HCT116 (cell line): ENCODE measurements around the gene SUGCT. TPM values are rescaled to one million over a fixed set of nuclear protein-coding genes. Genes with fewer than 3 reads are reported as not detected.

Experiments
- ATAC-seq: fragments of 200-7000 bp; cut with Tn5 transposase; 2 replicates; pipeline ENCODE4 v1.9.1; 2020; ENCODE audit warnings: mild to moderate bottlenecking, moderate library complexity
- BruUV-seq: library from RNA; stranded (reverse); fragments of 400-500 nt; replicated peaks from 2 replicates; lab custom pipeline; 2021; lab: Mats Ljungman, UMichigan
- CTCF ChIA-PET: fragments of 300-600 bp; sonication (Branson Sonifier 250); formaldehyde crosslinking; loops from one replicate; lab custom pipeline; 2021; ENCODE audit warnings: antibody characterized with exemption; lab: Charles Lee
- POLR2A ChIA-PET: fragments of 300-600, 350-600 bp; sonication (Branson Sonifier 250); formaldehyde crosslinking; loops from one replicate; lab custom pipeline; 2021; ENCODE audit warnings: antibody characterized with exemption; lab: Charles Lee
- RAD21 ChIA-PET, 2 experiments: fragments of 300-600 bp; sonication (Branson Sonifier 250); formaldehyde crosslinking; loops; one replicate each; lab custom pipeline; 2023; ENCODE audit warnings: low total read pairs in 2 of 2; ENCODE audit not compliant: uncharacterized antibody in 2 of 2, unreplicated experiment in 2 of 2, low non-redundant PET in 1 of 2; lab: Charles Lee
- DNase-seq: peaks from one replicate; pipeline ENCODE4 v3.0.0-alpha.2; 2010; ENCODE audit warnings: low read depth, low spot score
- H2AFZ ChIP-seq: fragments of 200-600 bp; shearing (Covaris generic), sonication (generic); 2 replicates; pipeline ENCODE4 v1.6.1; 2017; ENCODE audit warnings: low read depth, mixed run types, mixed read lengths, antibody characterized with exemption, low read length; ENCODE audit not compliant: poor library complexity, severe bottlenecking
- H3K27ac ChIP-seq: 2 replicates; pipeline ENCODE4 v1.5.1; 2012; ENCODE audit warnings: low read depth, low read length
- H3K27me3 ChIP-seq: fragments of 200-600 bp; sonication (generic); 2 replicates; pipeline ENCODE4 v1.6.1; 2016; ENCODE audit warnings: mixed run types, low read length, mixed read lengths; ENCODE audit not compliant: insufficient read depth
- H3K36me3 ChIP-seq, 2 experiments: fragments of 200-500 bp in 1 of 2; fragments of 200-600 bp in 1 of 2; sonication (Bioruptor generic) in 1 of 2; sonication (generic) in 1 of 2; 2 replicates each; pipeline versions ENCODE4 v1.5.1 to v1.6.1; 2014 to 2016; ENCODE audit warnings: low read length in 2 of 2, inconsistent platforms in 1 of 2, mixed read lengths in 1 of 2, mixed run types in 1 of 2; ENCODE audit not compliant: insufficient read depth in 2 of 2, control insufficient read depth in 1 of 2
- H3K4me1 ChIP-seq, 2 experiments: fragments of 200-600 bp in 1 of 2; sonication (generic) in 1 of 2; 2 replicates each; pipeline versions ENCODE4 v1.5.1 to v1.6.1; 2012 to 2017; ENCODE audit warnings: low read length in 2 of 2, inconsistent platforms in 1 of 2, mild to moderate bottlenecking in 1 of 2, mixed read lengths in 1 of 2, mixed run types in 1 of 2, moderate library complexity in 1 of 2; ENCODE audit not compliant: insufficient read depth in 2 of 2, control insufficient read depth in 1 of 2
- H3K4me2 ChIP-seq: fragments of 200-600 bp; sonication (generic); 2 replicates; pipeline ENCODE4 v1.6.1; 2017; ENCODE audit warnings: mixed run types, low read length, mixed read lengths
- H3K4me3 ChIP-seq, 2 experiments: fragments of 200-600 bp in 1 of 2; sonication (generic) in 1 of 2; replicated peaks in 1 of 2; 2 replicates each; pipeline ENCODE4 v1.5.1; 2011 to 2016; ENCODE audit warnings: low read length in 2 of 2, control low read depth in 1 of 2, low read depth in 1 of 2, mild to moderate bottlenecking in 1 of 2, mixed read lengths in 1 of 2, mixed run types in 1 of 2
- H3K79me2 ChIP-seq: fragments of 200-600 bp; sonication (generic); 2 replicates; pipeline ENCODE4 v1.6.1; 2017; ENCODE audit warnings: mild to moderate bottlenecking, mixed run types, low read length, moderate library complexity, mixed read lengths; ENCODE audit not compliant: insufficient read depth
- H3K9ac ChIP-seq: fragments of 200-600 bp; sonication (generic); 2 replicates; pipeline ENCODE4 v1.6.1; 2016; ENCODE audit warnings: low read length, mixed read lengths
- H3K9me2 ChIP-seq: fragments of 200-600 bp; sonication (generic), shearing (Covaris generic); 2 replicates; pipeline ENCODE4 v1.6.1; 2017; ENCODE audit warnings: mixed run types, mild to moderate bottlenecking, moderate library complexity; ENCODE audit not compliant: insufficient read depth
- H3K9me3 ChIP-seq, 2 experiments: fragments of 200-500 bp in 1 of 2; fragments of 200-600 bp in 1 of 2; sonication (Bioruptor generic) in 1 of 2; sonication (generic) in 1 of 2; 2 replicates each; pipeline ENCODE4 v1.6.1; 2014 to 2017; ENCODE audit warnings: low read length in 2 of 2, mixed read lengths in 2 of 2, inconsistent platforms in 1 of 2, low read depth in 1 of 2, mild to moderate bottlenecking in 1 of 2, mixed run types in 1 of 2, moderate library complexity in 1 of 2; ENCODE audit not compliant: control insufficient read depth in 1 of 2, insufficient read depth in 1 of 2
- H4K20me1 ChIP-seq: fragments of 200-600 bp; sonication (generic), shearing (Covaris generic); 2 replicates; pipeline ENCODE4 v1.6.1; 2017; ENCODE audit warnings: mixed run types, mild to moderate bottlenecking, moderate library complexity; ENCODE audit not compliant: insufficient read depth
- CBX3 ChIP-seq: IDR thresholded peaks from 2 replicates; pipeline ENCODE4 v1.6.1; 2012; ENCODE audit warnings: low read depth
- CTCF ChIP-seq, 3 experiments: fragments of 200-600 bp in 1 of 3; sonication (generic) in 1 of 3; IDR thresholded peaks in 2 of 3; conservative IDR thresholded peaks in 1 of 3; 2 replicates each; pipeline ENCODE4 v1.5.1; 2012 to 2017; ENCODE audit warnings: low read depth in 2 of 3, low read length in 2 of 3, antibody characterized with exemption in 1 of 3, borderline replicate concordance in 1 of 3, control low read depth in 1 of 3, mild to moderate bottlenecking in 1 of 3, mixed read lengths in 1 of 3, mixed run types in 1 of 3, moderate library complexity in 1 of 3; ENCODE audit not compliant: insufficient read depth in 1 of 3
- EZH2 ChIP-seq: fragments of 200-600 bp; sonication (generic); IDR thresholded peaks from 2 replicates; pipeline ENCODE4 v1.6.1; 2017; ENCODE audit warnings: antibody characterized with exemption, mixed run types
- JUND ChIP-seq: IDR thresholded peaks from 2 replicates; pipeline ENCODE4 v1.6.1; 2012
- REST ChIP-seq: IDR thresholded peaks from 2 replicates; pipeline ENCODE4 v1.6.1; 2012; ENCODE audit warnings: low read depth
- SIN3A ChIP-seq: IDR thresholded peaks from 2 replicates; pipeline ENCODE4 v1.6.1; 2012; ENCODE audit warnings: low read depth
- SP1 ChIP-seq: IDR thresholded peaks from 2 replicates; pipeline ENCODE4 v1.6.1; 2012; ENCODE audit warnings: low read depth
- intact Hi-C: fragments of 100-400 bp; cut with micrococcal nuclease; formaldehyde crosslinking; loops from 2 replicates; pipeline ENCODE4 v1.10.0; 2022
- total RNA-seq: library from RNA; stranded (reverse); gene quantifications from one replicate; pipeline ENCODE4 v1.2.1, GENCODE V29; 2021; ENCODE audit not compliant: unreplicated experiment

SUGCT gene
- total RNA-seq, 1 experiment from 2014 or later = 4.4 TPM

GRCh38 chr7:40824461-40824860 is 689.7 kb downstream of the SUGCT start:
- Histone ChIP-seq H3K4me3 (no peak overlapping the region), H3K36me3 (no peaks in the 10 kb centered on the region), H3K27me3 (no peaks in the 10 kb centered on the region), H2AFZ (no peak overlapping the region), H3K4me1 (no peaks in the 10 kb centered on the region), H3K9me2 (no peaks in the 10 kb centered on the region), H4K20me1 (no peaks in the 10 kb centered on the region), H3K79me2 (no peaks in the 10 kb centered on the region), H3K9ac (no peak overlapping the region), H3K27ac (no peak overlapping the region), H3K9me3 (no peaks in the 10 kb centered on the region), H3K4me2 (no peak overlapping the region)
- ChIA-PET RAD21 (no interaction called here), CTCF (no interaction called here), POLR2A (no interaction called here)
- intact Hi-C loops = no loop called here
- BruUV-seq = no TSS peak
- no peak for ATAC-seq
- DNase-seq = no peak
- TF ChIP-seq REST (no peak), CBX3 (no peak), JUND (no peak), SIN3A (no peak)

GRCh38 chr7:40826411-40827221 is 691.8 kb downstream of the SUGCT start:
- Histone ChIP-seq H3K9me2 (no peaks in the 10 kb centered on the region), H3K36me3 (no peaks in the 10 kb centered on the region), H4K20me1 (no peaks in the 10 kb centered on the region), H3K9me3 (no peaks in the 10 kb centered on the region), H3K4me1 (no peaks in the 10 kb centered on the region), H3K79me2 (no peaks in the 10 kb centered on the region), H3K9ac (no peak overlapping the region), H3K27me3 (no peaks in the 10 kb centered on the region), H2AFZ (no peak overlapping the region), H3K4me3 (no peak overlapping the region), H3K27ac (no peak overlapping the region), H3K4me2 (no peak overlapping the region)
- DNase-seq = no peak
- ChIA-PET POLR2A (no interaction called here), CTCF (no interaction called here), RAD21 (no interaction called here)
- intact Hi-C loops = no loop called here
- no peak for TF ChIP-seq SP1
- no peak for TF ChIP-seq EZH2
- no peak for TF ChIP-seq CTCF (IDR thresholded peaks at IDR 0.05 in 2 of 3, conservative IDR thresholded peaks at IDR 0.05 in 1 of 3; ENCODE audit: borderline replicate concordance in 1 of 3, insufficient read depth in 1 of 3, low read depth in 2 of 3, low read length in 2 of 3)
- TF ChIP-seq CBX3 = no peak
- BruUV-seq = no TSS peak
- no peak for ATAC-seq
